ENCODE data around the gene PSMC4. TPM values are rescaled to one million over a fixed set of nuclear protein-coding genes. Genes with fewer than 3 reads are reported as not detected.

The PSMC4 gene
- total RNA-seq, 4 donors from 2014 or later, result 165 to 238 (median 219) TPM

GRCh38 chr19:39995794-39996193 is 24.8 kb downstream of the PSMC4 start:
- no peaks in the 10 kb centered on the region for H3K9me3 ChIP-seq
- H3K27me3 ChIP-seq, result no peaks in the 10 kb centered on the region
- in situ Hi-C loops (cut with MboI; ENCODE audit: low sequenced_read_pairs in 4 of 4) (loop anchor here in 1 of 4 donors (25.0 kb wide), 1 partner anchor 217 kb away; the partner anchor contains the start of gene TTC9B), intact Hi-C loops (cut with DNase I; ENCODE audit: low total_unique reads) (loop anchor here (5.0 to 10.0 kb wide), 2 partner anchors 97 to 199 kb away; partner anchors contain the start of genes MAP3K10 and ZNF780A)
- DNase-seq (no peak), ATAC-seq (no peak)
- TF ChIP-seq POLR2A (IDR thresholded peaks at IDR 0.05) (no peak), CTCF (IDR thresholded peaks at IDR 0.05 in 4 of 5, conservative IDR thresholded peaks at IDR 0.05 in 1 of 5) (no peak)
- H3K4me3 ChIP-seq, result peak overlapping the region in 2 of 4 donors; percentile 85
- H3K36me3 ChIP-seq, result peaks cover 0 to 13% of the 10 kb centered on the region in 2 donors
- no peak overlapping the region for H3K27ac ChIP-seq
- peaks cover 13 to 17% of the 10 kb centered on the region in 2 donors for H3K4me1 ChIP-seq

- H3K36me3 ChIP-seq, result peaks cover 0 to 17% of the 10 kb centered on the region in 2 donors
- H3K4me1 ChIP-seq, result peaks cover 13 to 17% of the 10 kb centered on the region in 2 donors
- peak overlapping the region; percentile 91 to 98 (median 92) for H3K27ac ChIP-seq
- H3K9me3 ChIP-seq, result no peaks in the 10 kb centered on the region
- no peak for DNase-seq
- in situ Hi-C loops (cut with MboI; ENCODE audit: low sequenced_read_pairs in 4 of 4) (loop anchor here in 1 of 4 donors (25.0 kb wide), 1 partner anchor 216 kb away; the partner anchor contains the start of gene TTC9B), intact Hi-C loops (cut with DNase I; ENCODE audit: low total_unique reads) (loop anchor here (5.0 to 10.0 kb wide), 2 partner anchors 96 to 198 kb away; partner anchors contain the start of genes MAP3K10 and ZNF780A)
- ATAC-seq, result peak; percentile 34 to 54
- TF ChIP-seq CTCF (IDR thresholded peaks at IDR 0.05 in 4 of 5, conservative IDR thresholded peaks at IDR 0.05 in 1 of 5), result no peak
- no peak for TF ChIP-seq POLR2A (IDR thresholded peaks at IDR 0.05)
- H3K4me3 ChIP-seq, result peak overlapping the region; percentile 85 to 93 (median 87)
- no peaks in the 10 kb centered on the region for H3K27me3 ChIP-seq
These were observed 25.3 kb downstream of the PSMC4 start for GRCh38 chr19:39996218-39996810.

- peak within 1 kb of the TSS; percentile 91 to 98 (median 92) for H3K27ac ChIP-seq
- in situ Hi-C loops (cut with MboI; ENCODE audit: low sequenced_read_pairs in 4 of 4) (loop anchor here in 1 of 4 donors (25.0 kb wide), 1 partner anchor 215 kb away; the partner anchor contains the start of gene TTC9B), intact Hi-C loops (cut with DNase I; ENCODE audit: low total_unique reads) (loop anchor here (1.0 to 10.0 kb wide), 3 partner anchors 26 to 198 kb away; partner anchors contain the start of genes MAP3K10, PSMC4 and ZNF780A)
- H3K4me1 ChIP-seq, result peaks cover 13 to 17% of the 10 kb centered on the region in 2 donors
- TF ChIP-seq POLR2A (IDR thresholded peaks at IDR 0.05) (peak; percentile 87 to 91), CTCF (IDR thresholded peaks at IDR 0.05 in 4 of 5, conservative IDR thresholded peaks at IDR 0.05 in 1 of 5) (no peak)
- H3K9me3 ChIP-seq, result no peaks in the 10 kb centered on the region
- H3K4me3 ChIP-seq, result peak within 1 kb of the TSS; percentile 85 to 93 (median 87)
- ATAC-seq (peak; percentile 96 to 98), DNase-seq (peak; percentile 85)
- peaks cover 0 to 17% of the 10 kb centered on the region in 2 donors for H3K36me3 ChIP-seq
- H3K27me3 ChIP-seq, result no peaks in the 10 kb centered on the region
These were observed 26.1 kb downstream of the PSMC4 start, which contains the start of gene ZNF546 for GRCh38 chr19:39996811-39997637. TSS of gene ZNF546 (plus strand) at chr19:39997060. CDS start at chr19:39998327, 1,267 bp downstream.

- Histone ChIP-seq H3K9me3 (no peaks in the 10 kb centered on the region), H3K27ac (peak overlapping the region; percentile 91 to 98 (median 92)), H3K4me1 (peaks cover 13 to 17% of the 10 kb centered on the region in 2 donors), H3K36me3 (peaks cover 0 to 17% of the 10 kb centered on the region in 2 donors), H3K27me3 (no peaks in the 10 kb centered on the region), H3K4me3 (peak overlapping the region; percentile 85 to 93 (median 87))
- DNase-seq (no peak), ATAC-seq (no peak)
- TF ChIP-seq POLR2A (IDR thresholded peaks at IDR 0.05) (no peak), CTCF (IDR thresholded peaks at IDR 0.05 in 4 of 5, conservative IDR thresholded peaks at IDR 0.05 in 1 of 5) (no peak)
- in situ Hi-C loops (cut with MboI; ENCODE audit: low sequenced_read_pairs in 4 of 4) (loop anchor here in 1 of 4 donors (25.0 kb wide), 1 partner anchor 215 kb away; the partner anchor contains the start of gene TTC9B), intact Hi-C loops (cut with DNase I; ENCODE audit: low total_unique reads) (loop anchor here (1.0 to 10.0 kb wide), 3 partner anchors 26 to 197 kb away; partner anchors contain the start of genes MAP3K10, PSMC4 and ZNF780A)
These were observed 26.8 kb downstream of the PSMC4 start for GRCh38 chr19:39997638-39998216.

Data from gastrocnemius medialis (tissue), 4 donors.